Mucosa of stomach (tissue), 1 donor: Measurements from ENCODE around the gene LMX1B.

Experiments used
- H3K27me3 ChIP-seq: one replicate; pipeline ENCODE4 v1.7.0; 2013; ENCODE audit warnings: mild to moderate bottlenecking, low read length; ENCODE audit not compliant: control insufficient read depth, insufficient read depth
- H3K36me3 ChIP-seq: one replicate; pipeline ENCODE4 v1.7.0; 2013; ENCODE audit warnings: low read length; ENCODE audit not compliant: control insufficient read depth, insufficient read depth
- H3K4me1 ChIP-seq: one replicate; pipeline ENCODE4 v1.7.0; 2013; ENCODE audit warnings: mild to moderate bottlenecking, low read length; ENCODE audit not compliant: control insufficient read depth, insufficient read depth
- H3K4me3 ChIP-seq: one replicate; pipeline ENCODE4 v1.7.0; 2013; ENCODE audit warnings: low read length
- H3K9ac ChIP-seq: one replicate; pipeline ENCODE4 v1.7.0; 2013; ENCODE audit warnings: mild to moderate bottlenecking, low read length, moderate library complexity
- H3K9me3 ChIP-seq: one replicate; pipeline ENCODE4 v1.7.0; 2013; ENCODE audit warnings: mild to moderate bottlenecking, low read length, moderate library complexity; ENCODE audit not compliant: control insufficient read depth
- donor health status: Pancreatic carcinoma.

The LMX1B gene

DNA sequence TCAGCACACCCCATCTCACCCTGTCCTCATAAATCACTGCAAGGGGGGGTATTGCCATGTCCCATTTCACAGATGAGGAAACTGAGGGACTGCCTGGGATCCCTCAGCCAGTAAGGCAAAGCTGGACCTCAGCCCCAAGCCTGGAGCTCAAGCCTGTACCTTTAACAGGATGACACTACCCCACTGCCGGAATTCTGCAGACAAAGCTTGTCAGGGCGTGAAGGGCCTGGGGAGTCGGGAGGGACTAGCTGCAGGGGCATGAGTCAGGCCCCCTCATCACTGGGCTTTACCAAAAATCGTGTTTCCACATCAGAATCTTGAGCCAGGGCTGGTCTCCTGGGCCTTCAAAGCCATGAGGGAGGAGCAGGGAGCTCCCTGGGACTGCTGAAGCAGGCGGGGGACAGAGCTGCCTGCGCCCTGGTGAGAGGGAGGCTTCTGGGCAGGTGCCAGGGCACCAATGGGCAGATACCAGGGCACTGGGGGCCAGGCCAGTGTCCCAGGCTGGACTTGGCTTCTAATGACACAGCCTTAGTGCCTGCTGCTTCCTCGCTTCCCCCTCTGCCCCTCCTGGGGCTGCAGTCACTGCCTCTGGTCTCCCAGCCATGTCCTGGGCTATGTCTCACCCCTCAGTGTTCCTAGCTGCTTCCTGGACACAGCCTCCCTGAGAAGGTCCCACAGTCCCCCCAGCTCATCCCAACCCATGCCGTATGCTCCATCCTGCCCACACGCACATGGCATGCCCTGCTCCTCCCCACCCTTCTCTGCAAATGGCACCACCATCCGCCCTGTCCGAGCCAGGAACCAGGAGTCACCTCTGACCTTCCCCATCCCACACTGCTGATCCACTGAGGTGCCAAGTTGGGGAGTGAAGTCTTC, 80.7 kb downstream of the LMX1B start:
- H3K36me3 ChIP-seq = no peaks in the 10 kb centered on the region
- H3K4me1 ChIP-seq = peaks cover 3% of the 10 kb centered on the region
- no peak overlapping the region for H3K4me3 ChIP-seq
- H3K9ac ChIP-seq = no peak overlapping the region
- no peaks in the 10 kb centered on the region for H3K9me3 ChIP-seq
- H3K27me3 ChIP-seq = peaks cover 19% of the 10 kb centered on the region

DNA sequence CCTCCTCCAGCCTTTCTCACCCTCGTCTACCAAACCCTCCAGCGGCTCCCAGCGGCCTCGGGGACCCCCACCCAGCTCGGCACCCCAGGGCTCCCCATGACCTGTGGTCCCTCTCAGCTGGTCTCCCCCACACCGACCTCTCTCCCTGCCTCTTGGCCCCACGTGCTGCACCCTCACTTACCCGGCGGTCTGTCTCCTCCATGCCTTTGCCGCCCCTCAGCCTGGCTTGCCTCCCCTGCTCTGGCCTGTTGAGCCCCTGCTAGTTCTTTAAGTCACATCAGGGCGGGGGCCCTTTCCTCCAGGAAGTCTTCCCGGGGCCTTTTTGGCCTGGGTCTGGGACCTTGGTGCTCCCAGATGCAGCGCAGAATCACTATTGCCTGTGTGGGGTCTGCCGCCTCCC, 81.5 kb downstream of the LMX1B start:
- Histone ChIP-seq H3K4me1 (peaks cover 3% of the 10 kb centered on the region), H3K36me3 (no peaks in the 10 kb centered on the region), H3K4me3 (no peak overlapping the region), H3K9me3 (no peaks in the 10 kb centered on the region), H3K9ac (no peak overlapping the region), H3K27me3 (peaks cover 13% of the 10 kb centered on the region)

DNA sequence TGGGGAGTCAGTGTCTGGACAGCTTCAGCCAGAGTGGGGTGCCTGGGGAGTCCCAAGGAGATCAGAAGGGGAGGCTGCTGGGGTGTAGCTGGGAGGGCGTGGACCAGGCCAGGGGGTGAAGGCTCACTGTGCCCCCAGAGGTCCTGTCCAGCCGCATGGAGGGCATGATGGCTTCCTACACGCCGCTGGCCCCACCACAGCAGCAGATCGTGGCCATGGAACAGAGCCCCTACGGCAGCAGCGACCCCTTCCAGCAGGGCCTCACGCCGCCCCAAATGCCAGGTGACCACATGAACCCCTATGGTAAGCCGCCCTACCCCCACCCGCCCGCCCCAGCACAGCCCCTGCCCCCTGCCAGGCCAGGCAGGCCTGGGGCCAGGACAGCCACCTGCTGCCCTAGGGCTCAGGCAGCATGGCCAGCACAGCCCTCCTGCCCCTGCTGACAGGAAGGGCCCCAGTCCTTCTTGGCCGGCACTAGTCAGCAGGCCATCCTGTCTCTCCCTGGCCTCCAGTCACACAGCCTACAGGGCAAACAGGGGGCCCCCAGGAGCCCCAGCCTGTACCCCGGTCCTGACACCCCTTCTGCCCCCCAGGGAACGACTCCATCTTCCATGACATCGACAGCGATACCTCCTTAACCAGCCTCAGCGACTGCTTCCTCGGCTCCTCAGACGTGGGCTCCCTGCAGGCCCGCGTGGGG, 82.1 kb downstream of the LMX1B start:
- Histone ChIP-seq H3K27me3 (peaks cover 9% of the 10 kb centered on the region), H3K4me1 (no peaks in the 10 kb centered on the region)

DNA sequence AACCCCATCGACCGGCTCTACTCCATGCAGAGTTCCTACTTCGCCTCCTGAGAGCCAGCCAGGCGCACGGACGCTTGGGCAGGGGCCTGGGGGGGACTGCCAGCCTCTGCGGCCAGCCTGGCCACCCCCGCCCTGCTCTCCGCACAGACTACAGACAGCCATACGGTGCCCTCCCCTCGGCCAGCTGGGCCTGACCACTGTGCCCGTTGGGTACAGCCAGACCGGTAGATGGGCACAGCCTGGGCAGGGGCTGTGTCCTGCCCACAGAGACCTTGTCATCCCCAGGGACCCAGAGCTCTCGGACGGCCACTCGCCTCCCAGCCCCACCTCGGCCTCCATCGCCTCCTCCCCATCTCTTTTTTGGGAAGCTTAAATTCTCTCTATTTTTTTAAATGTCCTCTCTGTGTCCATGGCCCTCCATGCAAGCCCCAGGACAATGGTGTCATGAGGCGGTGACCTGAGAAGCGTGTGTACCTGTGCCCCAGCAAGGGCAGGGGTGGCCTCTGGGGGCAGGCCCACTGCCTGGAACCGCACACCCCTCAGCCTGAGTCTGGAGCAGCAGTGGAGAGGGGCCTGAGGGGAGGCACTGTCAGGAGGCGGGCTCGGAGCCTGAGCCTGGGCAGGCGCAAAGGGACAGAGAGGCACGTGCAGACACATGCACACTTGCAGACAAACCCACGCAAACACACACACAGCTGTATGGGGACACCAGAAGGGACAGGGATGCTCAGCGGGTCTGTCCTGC, 82.8 kb downstream of the LMX1B start:
- H3K27me3 ChIP-seq = peaks cover 11% of the 10 kb centered on the region
- no peaks in the 10 kb centered on the region for H3K36me3 ChIP-seq
- no peak overlapping the region for H3K4me3 ChIP-seq
- no peaks in the 10 kb centered on the region for H3K9me3 ChIP-seq
- no peak overlapping the region for H3K9ac ChIP-seq
- H3K4me1 ChIP-seq = no peaks in the 10 kb centered on the region

More for the DNA sequence above, 82.1 kb downstream of the LMX1B start:
- H3K9me3 ChIP-seq = no peaks in the 10 kb centered on the region
- no peak overlapping the region for H3K4me3 ChIP-seq
- H3K9ac ChIP-seq = no peak overlapping the region
- no peaks in the 10 kb centered on the region for H3K36me3 ChIP-seq

- Histone ChIP-seq H3K27me3 (peaks cover 14% of the 10 kb centered on the region), H3K36me3 (no peaks in the 10 kb centered on the region), H3K4me1 (no peaks in the 10 kb centered on the region), H3K9me3 (no peaks in the 10 kb centered on the region), H3K9ac (no peak overlapping the region), H3K4me3 (no peak overlapping the region)
Observed at GRCh38 chr9:126697330-126697729, 83.6 kb downstream of the LMX1B start.

DNA sequence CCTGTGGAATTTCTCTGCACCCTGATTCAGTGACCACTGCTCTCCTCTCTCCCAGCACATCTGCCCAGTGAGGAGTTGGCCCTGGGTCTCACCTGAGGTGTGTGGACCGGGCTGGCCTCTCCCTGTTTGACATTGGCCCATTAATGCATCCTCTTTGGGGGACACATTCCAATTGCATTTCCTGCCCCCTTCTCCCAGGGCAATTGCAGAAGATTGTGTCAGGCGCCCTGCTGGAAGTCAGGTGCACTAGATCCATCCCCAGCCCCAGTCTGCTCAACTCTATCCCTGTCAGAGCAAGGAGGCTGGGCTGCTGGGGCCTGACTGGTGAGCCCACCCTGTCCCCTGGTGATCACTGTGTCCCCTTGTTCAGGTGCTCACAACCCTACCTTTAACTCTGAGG, 84.5 kb downstream of the LMX1B start:
- Histone ChIP-seq H3K9me3 (no peaks in the 10 kb centered on the region), H3K9ac (no peak overlapping the region), H3K36me3 (no peaks in the 10 kb centered on the region), H3K4me3 (no peak overlapping the region), H3K27me3 (peaks cover 19% of the 10 kb centered on the region), H3K4me1 (no peaks in the 10 kb centered on the region)

DNA sequence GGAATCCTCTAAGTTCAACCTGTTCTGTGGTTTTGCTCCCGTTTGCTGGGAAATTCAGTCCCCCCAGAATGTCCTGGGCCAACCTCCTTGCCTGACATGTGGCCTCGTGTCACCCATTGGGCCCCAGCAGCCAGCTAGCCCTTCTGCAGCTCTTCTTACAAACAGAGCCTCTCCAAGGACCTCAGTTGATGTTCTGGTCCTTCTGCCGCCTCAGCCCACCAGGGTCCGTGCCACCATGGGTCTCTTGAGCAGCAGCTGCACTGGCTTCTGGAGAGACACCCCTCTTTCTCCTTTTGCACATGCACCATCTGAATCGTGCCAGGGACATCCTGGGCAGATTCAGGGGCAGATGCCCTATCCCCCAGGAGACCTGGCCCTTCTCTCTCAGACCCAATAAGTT, 85.0 kb downstream of the LMX1B start:
- Histone ChIP-seq H3K4me3 (no peak overlapping the region), H3K36me3 (no peaks in the 10 kb centered on the region), H3K27me3 (peaks cover 24% of the 10 kb centered on the region), H3K4me1 (no peaks in the 10 kb centered on the region), H3K9me3 (no peaks in the 10 kb centered on the region), H3K9ac (no peak overlapping the region)

- H3K4me1 ChIP-seq = no peaks in the 10 kb centered on the region
- H3K9ac ChIP-seq = no peak overlapping the region
- no peak overlapping the region for H3K4me3 ChIP-seq
- H3K36me3 ChIP-seq = no peaks in the 10 kb centered on the region
- H3K27me3 ChIP-seq = peaks cover 31% of the 10 kb centered on the region
- no peaks in the 10 kb centered on the region for H3K9me3 ChIP-seq
Observed at GRCh38 chr9:126699401-126699881, 85.7 kb downstream of the LMX1B start.

GRCh38 chr9:126700296-126700695, 86.6 kb downstream of the LMX1B start:
- Histone ChIP-seq H3K9me3 (no peaks in the 10 kb centered on the region), H3K9ac (no peak overlapping the region), H3K4me1 (peaks cover 4% of the 10 kb centered on the region), H3K27me3 (peaks cover 39% of the 10 kb centered on the region), H3K4me3 (no peak overlapping the region), H3K36me3 (no peaks in the 10 kb centered on the region)

- no peaks in the 10 kb centered on the region for H3K36me3 ChIP-seq
- H3K4me3 ChIP-seq = no peak overlapping the region
- peaks cover 48% of the 10 kb centered on the region for H3K27me3 ChIP-seq
- no peaks in the 10 kb centered on the region for H3K9me3 ChIP-seq
- H3K9ac ChIP-seq = no peak overlapping the region
- H3K4me1 ChIP-seq = peaks cover 8% of the 10 kb centered on the region
Observed at GRCh38 chr9:126700903-126701812, 87.4 kb downstream of the LMX1B start.

DNA sequence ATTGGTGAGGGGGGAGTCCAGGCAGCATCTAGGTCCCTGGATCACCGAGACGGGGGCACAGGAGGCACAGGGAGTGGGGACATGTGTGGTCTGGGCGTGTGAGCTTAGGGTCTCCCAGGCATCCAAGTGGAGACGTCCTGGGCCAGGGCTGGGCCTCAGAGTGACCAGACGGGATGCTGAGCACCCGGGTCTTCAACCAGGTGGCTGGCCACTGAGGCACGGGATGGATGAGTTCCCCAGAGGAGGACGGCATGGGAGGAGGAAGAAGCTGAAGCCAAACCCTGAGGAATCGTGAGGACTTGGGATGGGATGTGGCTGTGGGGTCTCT, 88.0 kb downstream of the LMX1B start:
- Histone ChIP-seq H3K36me3 (no peaks in the 10 kb centered on the region), H3K9me3 (no peaks in the 10 kb centered on the region), H3K9ac (no peak overlapping the region), H3K4me1 (peaks cover 8% of the 10 kb centered on the region), H3K4me3 (no peak overlapping the region), H3K27me3 (peaks cover 54% of the 10 kb centered on the region)
